IMR-90 (cell line): Measurements from ENCODE around the gene FAM78A.

Source experiments
- CEBPB ChIP-seq: IDR thresholded peaks from 2 replicates; pipeline ENCODE4 v1.6.1; 2012; ENCODE audit warnings: low read depth, low read length, improper control_type of control experiment
- CHD1 ChIP-seq: IDR thresholded peaks from 2 replicates; pipeline ENCODE4 v1.6.1; 2012; ENCODE audit warnings: low read depth, low read length, improper control_type of control experiment
- CTCF ChIP-seq: conservative IDR thresholded peaks from 2 replicates; pipeline ENCODE4 v1.5.1; 2012; ENCODE audit warnings: mild to moderate bottlenecking, low read depth, low read length, improper control_type of control experiment
- MAFK ChIP-seq: IDR thresholded peaks from 2 replicates; pipeline ENCODE4 v1.6.1; 2012; ENCODE audit warnings: low read depth, low read length, improper control_type of control experiment
- MAZ ChIP-seq: IDR thresholded peaks from 2 replicates; pipeline ENCODE4 v1.6.1; 2012; ENCODE audit warnings: low read depth, mild to moderate bottlenecking, low read length, improper control_type of control experiment, moderate library complexity, borderline replicate concordance
- POLR2A ChIP-seq: IDR thresholded peaks from 2 replicates; pipeline ENCODE4 v1.6.1; 2012; ENCODE audit warnings: mild to moderate bottlenecking, low read depth, low read length
- RFX5 ChIP-seq: IDR thresholded peaks from 2 replicates; pipeline ENCODE4 v1.8.0; 2012; ENCODE audit warnings: low read depth, mild to moderate bottlenecking, low read length, moderate library complexity
- SMC3 ChIP-seq: fragments of 150-350 bp; IDR thresholded peaks from 2 replicates; pipeline ENCODE4 v1.6.1; 2016; ENCODE audit warnings: low read depth, mild to moderate bottlenecking, antibody characterized with exemption, low read length, moderate library complexity
- TF ChIP-seq, protein P1 (sequence below): fragments of 150-350 bp; IDR thresholded peaks from 2 replicates; pipeline ENCODE4 v1.6.1; 2016; ENCODE audit warnings: low read depth, mild to moderate bottlenecking, low read length, moderate library complexity, borderline replicate concordance

DNA sequence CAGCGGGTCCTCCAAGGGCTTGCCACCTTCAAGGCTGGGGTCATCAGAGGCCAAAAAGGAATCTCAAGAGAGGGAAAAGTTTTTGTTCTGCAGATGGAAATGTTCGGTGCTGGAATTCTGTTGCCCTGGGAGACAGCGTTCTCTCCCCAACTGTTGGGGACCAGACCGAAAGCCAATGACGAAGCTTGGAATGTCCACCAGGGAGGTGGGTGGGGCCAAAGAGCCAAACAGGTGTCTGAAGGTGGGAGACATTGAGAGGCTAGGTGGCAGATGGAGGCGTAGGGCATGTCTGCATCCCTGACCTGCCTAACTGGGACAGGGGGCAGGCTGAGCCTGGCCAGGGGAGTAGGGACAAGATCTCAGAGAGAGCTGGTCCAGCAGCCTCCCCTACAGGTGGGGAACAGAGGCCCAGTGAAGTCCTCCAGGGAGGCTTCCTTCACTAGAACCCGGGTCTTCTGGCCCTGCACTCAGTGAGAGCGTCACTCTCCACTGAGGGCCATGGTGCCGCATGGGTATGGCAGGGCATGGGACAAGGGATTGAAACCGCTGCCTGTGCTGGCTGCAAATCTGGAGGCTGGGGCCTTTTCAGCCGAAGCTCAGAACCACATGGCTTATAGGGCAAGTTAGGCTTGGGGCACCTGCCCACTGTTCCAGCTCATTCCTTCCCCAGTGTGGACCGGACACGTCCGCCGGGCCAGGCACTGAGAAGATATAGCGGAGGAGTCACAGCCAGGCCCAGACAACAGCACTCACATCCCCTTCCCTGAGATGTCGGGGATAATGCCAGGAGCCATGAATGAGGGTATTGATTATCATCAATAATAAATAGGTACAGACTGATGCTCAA, 5.0 kb upstream of the FAM78A start:
- TF ChIP-seq MAZ (no peak), CTCF (no peak), POLR2A (no peak), MAFK (no peak), CHD1 (no peak), SMC3 (no peak), RFX5 (no peak), CEBPB (no peak)
- TF ChIP-seq, protein P1, sequence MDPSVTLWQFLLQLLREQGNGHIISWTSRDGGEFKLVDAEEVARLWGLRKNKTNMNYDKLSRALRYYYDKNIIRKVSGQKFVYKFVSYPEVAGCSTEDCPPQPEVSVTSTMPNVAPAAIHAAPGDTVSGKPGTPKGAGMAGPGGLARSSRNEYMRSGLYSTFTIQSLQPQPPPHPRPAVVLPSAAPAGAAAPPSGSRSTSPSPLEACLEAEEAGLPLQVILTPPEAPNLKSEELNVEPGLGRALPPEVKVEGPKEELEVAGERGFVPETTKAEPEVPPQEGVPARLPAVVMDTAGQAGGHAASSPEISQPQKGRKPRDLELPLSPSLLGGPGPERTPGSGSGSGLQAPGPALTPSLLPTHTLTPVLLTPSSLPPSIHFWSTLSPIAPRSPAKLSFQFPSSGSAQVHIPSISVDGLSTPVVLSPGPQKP = no peak
